HG03571 (cell line): Measurements from ENCODE around the gene PSENEN.

ENCODE experiments used
- ATAC-seq: cut with Tn5 transposase; IDR thresholded peaks from one replicate; pipeline ENCODE4 v1.9.1; 2021; ENCODE audit not compliant: unreplicated experiment

The PSENEN gene

GRCh38 chr19:35733180-35734125 lies 12.0 kb upstream of the PSENEN start:
- ATAC-seq, result no peak

- ATAC-seq, result no peak
Measured at GRCh38 chr19:35734273-35734672, 11.2 kb upstream of the PSENEN start.

GRCh38 chr19:35734889-35735288 lies 10.6 kb upstream of the PSENEN start:
- no peak for ATAC-seq

- no peak for ATAC-seq
Measured at GRCh38 chr19:35736913-35737886, 8.3 kb upstream of the PSENEN start.

GRCh38 chr19:35738021-35738886 lies 7.2 kb upstream of the PSENEN start:
- ATAC-seq, result no peak

GRCh38 chr19:35738887-35739229 lies 6.6 kb upstream of the PSENEN start:
- no peak for ATAC-seq

GRCh38 chr19:35739275-35740107 lies 6.0 kb upstream of the PSENEN start:
- no peak for ATAC-seq

- ATAC-seq, result peak; percentile 10
Measured at GRCh38 chr19:35740108-35740422, 5.4 kb upstream of the PSENEN start.

GRCh38 chr19:35740423-35741202 lies 4.8 kb upstream of the PSENEN start:
- ATAC-seq, result peak; percentile 53

- no peak for ATAC-seq
Measured at GRCh38 chr19:35741203-35741515, 4.3 kb upstream of the PSENEN start.

- no peak for ATAC-seq
Measured at GRCh38 chr19:35742121-35742724, 3.2 kb upstream of the PSENEN start, which contains the start of gene IGFLR1. Gene IGFLR1, minus strand, starts transcription at chr19:35742452. Its CDS starts 1,272 bp downstream, at chr19:35741180.

GRCh38 chr19:35743640-35744429 lies 1.6 kb upstream of the PSENEN start:
- ATAC-seq, result no peak

GRCh38 chr19:35744430-35745327 lies 772 bp upstream of the PSENEN start:
- no peak for ATAC-seq

- ATAC-seq, result no peak
Measured at GRCh38 chr19:35746087-35746462, 624 bp downstream of the PSENEN start.

GRCh38 chr19:35746531-35746930 lies 1.1 kb downstream of the PSENEN start:
- no peak for ATAC-seq

- ATAC-seq, result peak; percentile 57
Measured at GRCh38 chr19:35748106-35749020, 2.9 kb downstream of the PSENEN start, which contains the start of gene LIN37. Gene LIN37, plus strand, starts transcription at chr19:35748576. Its CDS starts 149 bp downstream, at chr19:35748725.
